Activated naive CD4-positive, alpha-beta T cell treated with Interleukin-2 at 50 U/mL for 16 hours (primary cell): ENCODE data around the gene MORC1.
A peak's percentile ranks its signal among the peaks of the same experiment; 100 is the strongest.

Experiments used
- DNase-seq: peaks from one replicate; pipeline ENCODE4 v3.0.0-alpha.2; 2020

The MORC1 gene

GRCh38 chr3:109026821-109027220 lies 91.1 kb downstream of the MORC1 start:
- DNase-seq, result no peak

DNA sequence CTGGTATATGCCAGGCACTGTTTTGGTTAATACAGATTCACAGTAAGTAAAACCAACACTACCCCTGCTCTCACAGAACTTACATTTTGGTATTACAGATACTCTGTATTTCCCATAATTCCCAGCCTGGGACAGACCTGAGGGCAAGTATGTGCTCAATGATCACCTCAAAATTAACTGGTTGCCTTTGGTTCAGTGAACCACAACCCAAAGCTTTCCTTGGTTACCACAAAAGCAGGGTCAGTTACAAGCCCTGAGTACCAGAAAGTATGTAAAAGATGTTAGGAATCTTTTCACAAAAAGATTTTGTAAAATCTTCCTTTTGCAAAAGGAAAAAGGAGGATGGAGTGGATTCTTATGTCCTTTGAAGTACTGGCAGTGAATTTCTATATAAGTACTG lies 92.0 kb downstream of the MORC1 start:
- no peak for DNase-seq

DNA sequence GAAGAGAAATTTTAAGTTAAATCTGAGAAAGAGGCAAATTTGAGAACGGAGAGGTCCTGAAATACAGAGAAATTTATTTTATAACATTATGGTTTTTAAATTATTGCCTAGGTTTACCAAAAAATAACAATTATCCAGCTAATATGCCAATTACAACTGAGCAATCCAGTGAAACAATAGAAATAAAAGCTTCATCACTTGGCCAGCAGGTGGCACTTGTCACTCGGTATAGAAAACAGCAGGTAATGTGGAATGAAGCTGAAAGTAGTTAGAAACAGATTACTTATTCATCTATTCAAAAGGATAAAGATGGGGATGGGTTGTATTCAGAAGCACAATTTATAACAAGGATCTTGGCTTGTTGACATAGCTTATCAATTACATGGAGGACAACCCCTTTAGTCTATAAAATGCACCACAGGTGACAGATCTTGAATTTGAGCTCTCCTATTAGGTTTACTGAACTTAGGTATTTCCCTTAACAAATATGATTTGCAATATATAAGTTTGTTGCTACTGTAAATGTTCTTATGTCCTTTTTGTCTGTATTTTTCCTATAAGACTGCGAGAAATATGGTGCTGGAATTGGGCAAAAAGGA lies 94.2 kb downstream of the MORC1 start:
- DNase-seq, result peak; percentile 28

DNA sequence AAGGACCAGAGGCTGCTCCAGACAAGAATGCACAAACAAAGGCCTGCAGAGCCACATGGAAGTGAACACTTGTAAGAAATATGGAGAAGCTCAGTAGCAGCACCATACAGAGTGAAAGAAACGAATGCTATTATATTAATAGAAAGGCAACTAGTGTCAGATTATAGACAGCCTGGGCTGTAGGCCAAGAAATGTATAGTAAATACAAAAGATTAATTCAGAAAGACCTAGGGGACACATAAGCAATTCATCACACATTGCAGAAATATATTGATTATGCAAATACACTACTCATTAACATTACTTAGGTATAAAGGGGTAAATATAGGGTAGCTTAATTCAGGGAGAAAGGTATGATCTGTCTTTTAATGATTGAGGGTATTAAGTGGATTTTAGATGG lies 94.8 kb downstream of the MORC1 start:
- no peak for DNase-seq

- DNase-seq, result no peak
These were observed 96.4 kb downstream of the MORC1 start for GRCh38 chr3:109021556-109021955.

- DNase-seq, result no peak
These were observed 99.1 kb downstream of the MORC1 start for GRCh38 chr3:109018828-109019227.

DNA sequence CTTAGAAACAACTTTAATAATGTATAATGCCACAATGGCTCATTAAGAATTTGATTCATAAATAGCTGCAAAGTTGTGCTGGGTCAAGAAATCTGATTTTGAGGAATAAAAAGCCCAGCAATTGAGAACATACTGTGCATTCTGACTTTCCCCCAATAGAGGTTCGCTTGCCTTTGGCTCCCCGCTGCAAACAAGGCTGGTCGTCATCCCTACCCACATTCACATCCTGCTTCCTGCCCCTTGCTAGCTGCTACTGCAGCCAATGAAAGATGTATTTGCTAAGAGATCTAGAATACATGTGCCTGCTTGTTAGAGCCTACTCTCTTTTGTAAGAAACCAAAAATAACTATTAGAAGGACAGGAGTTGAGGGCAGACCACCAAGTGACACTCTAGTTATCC lies 112.5 kb downstream of the MORC1 start:
- DNase-seq, result no peak

DNA sequence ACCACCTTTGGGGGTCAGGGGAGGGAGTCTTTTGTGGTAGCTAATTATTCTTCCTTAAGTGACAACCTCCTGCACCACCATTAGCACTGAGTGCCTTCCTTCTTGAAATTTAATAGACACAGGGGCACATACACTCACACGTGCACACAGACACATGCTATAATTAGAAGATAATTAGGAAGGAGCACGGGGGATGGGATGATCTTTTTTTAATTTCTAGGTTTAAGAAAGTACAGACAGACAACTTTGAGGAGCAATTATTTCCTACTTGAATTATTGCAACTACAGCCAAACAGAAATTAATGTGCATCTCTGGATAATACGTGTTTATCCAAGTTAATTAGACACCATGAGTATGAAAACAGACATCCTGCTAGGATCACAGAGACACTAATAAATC lies 119.5 kb downstream of the MORC1 start:
- no peak for DNase-seq

GRCh38 chr3:108985844-108986243 lies 132.1 kb downstream of the MORC1 start:
- no peak for DNase-seq

DNA sequence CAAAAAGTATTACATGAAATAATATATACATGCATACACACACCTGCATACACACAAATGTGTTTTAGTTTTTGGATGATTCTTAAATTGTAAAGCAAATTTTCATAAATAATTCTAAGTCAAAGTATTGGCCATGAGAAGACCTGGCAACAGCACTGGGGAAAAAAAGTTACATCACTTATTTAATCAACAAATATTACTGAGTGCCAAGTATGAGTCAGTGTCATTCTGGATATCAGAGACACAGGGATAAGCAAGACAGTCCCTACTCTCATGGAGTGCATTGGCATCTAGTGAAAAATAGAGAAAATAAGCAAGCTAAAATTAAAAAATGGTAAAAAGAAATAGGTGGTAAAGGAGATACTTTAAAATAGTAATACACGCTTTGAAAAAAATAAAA lies 134.9 kb downstream of the MORC1 start:
- no peak for DNase-seq

DNA sequence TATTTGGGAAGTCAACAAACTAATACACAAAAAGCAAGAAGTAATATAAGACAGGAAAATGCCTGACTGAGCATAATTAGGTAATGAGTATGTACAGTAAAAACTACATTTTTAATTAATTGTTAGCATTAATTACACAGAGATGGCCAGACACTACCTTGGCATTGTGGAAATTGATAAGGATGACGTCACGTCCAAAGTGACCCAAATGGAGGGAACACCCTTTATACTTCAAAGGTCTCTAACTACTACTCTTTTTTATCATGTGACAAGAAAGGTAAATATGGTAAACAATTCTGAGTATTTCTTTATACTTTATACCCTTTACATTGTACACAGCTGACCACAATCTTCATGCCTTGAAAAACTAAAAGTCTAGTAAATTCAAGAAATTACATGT lies 141.9 kb downstream of the MORC1 start:
- no peak for DNase-seq

- DNase-seq, result no peak
These were observed 144.9 kb downstream of the MORC1 start for GRCh38 chr3:108973019-108973418.

- DNase-seq, result no peak
These were observed 145.5 kb downstream of the MORC1 start for GRCh38 chr3:108972482-108972881.

DNA sequence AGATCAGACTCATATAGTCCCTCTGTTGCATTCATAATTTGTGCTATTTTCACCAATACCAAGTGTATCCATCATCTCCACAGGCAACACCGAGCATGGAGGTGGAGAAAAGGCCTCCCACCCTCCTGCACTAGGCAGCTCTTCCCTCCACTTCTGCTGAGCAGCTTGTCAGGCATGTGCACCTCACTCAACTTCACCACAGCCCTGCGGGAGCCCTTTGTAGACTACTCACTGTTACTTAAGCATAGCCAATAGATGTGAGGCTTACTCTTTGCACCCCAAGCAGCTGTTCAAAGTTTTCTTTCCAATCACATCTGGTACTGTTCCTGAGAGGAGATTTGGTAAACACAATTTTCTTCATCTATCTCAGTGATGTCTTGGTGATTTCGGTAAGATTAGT lies 147.4 kb downstream of the MORC1 start:
- DNase-seq, result no peak

GRCh38 chr3:108966773-108967172 lies 151.2 kb downstream of the MORC1 start:
- DNase-seq, result no peak

GRCh38 chr3:108959017-108959416 lies 158.9 kb downstream of the MORC1 start:
- no peak for DNase-seq

- DNase-seq, result no peak
These were observed 164.2 kb downstream of the MORC1 start, which contains the start of gene GUCA1C for GRCh38 chr3:108953700-108954099. TSS of gene GUCA1C (minus strand) at chr3:108953879. CDS start at chr3:108953762, 117 bp downstream.

- DNase-seq, result no peak
These were observed 164.7 kb downstream of the MORC1 start for GRCh38 chr3:108953210-108953609.

DNA sequence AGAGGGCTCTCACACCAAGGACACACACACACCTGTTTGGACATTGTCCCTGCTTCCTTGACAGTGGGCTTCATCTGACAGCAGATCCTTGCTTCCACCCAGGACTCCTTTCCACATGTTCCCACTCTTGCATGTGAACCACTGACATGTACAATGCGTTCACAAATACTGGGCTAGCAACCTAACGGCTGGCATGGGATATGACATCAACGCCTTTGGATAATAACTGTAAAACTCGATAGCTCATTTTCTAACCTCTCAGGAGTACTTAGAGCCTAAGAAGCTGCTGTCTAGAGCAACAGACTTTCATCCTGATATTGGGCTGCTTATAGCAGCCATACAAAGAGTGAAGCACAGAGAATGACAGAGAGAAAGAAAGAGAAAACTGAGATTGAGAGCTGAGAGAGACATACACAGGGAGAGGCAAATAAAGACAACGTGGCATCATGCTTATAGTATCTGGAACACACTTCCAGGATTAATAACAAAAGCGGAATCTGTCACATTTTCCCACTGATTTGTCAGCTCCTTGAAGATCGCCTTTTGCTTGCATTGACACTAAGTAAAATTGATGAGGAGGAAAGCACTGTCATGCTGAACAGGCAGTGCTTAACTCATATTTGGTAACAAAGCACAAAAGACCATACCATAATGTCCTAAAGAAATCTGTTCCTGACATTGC lies 166.0 kb downstream of the MORC1 start:
- DNase-seq, result no peak

DNA sequence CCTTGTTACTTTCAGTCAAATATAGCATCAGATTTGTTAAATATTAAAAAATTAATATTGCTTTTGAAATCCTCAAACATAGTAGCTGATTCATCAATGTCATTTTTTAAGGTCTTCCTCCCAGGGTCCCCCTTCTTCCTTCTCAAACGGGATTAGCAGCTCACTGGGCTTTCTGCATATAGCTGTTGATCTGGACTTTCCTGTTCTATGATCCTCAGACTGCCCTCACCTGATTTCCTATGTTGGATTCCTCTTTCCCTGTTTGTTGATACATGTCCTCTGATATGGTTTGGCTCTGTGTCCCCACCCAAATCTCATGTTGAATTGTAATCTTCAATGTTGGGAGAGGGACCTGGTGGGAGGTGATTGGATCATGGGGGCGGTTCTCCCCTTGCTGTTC lies 170.1 kb downstream of the MORC1 start:
- no peak for DNase-seq

DNA sequence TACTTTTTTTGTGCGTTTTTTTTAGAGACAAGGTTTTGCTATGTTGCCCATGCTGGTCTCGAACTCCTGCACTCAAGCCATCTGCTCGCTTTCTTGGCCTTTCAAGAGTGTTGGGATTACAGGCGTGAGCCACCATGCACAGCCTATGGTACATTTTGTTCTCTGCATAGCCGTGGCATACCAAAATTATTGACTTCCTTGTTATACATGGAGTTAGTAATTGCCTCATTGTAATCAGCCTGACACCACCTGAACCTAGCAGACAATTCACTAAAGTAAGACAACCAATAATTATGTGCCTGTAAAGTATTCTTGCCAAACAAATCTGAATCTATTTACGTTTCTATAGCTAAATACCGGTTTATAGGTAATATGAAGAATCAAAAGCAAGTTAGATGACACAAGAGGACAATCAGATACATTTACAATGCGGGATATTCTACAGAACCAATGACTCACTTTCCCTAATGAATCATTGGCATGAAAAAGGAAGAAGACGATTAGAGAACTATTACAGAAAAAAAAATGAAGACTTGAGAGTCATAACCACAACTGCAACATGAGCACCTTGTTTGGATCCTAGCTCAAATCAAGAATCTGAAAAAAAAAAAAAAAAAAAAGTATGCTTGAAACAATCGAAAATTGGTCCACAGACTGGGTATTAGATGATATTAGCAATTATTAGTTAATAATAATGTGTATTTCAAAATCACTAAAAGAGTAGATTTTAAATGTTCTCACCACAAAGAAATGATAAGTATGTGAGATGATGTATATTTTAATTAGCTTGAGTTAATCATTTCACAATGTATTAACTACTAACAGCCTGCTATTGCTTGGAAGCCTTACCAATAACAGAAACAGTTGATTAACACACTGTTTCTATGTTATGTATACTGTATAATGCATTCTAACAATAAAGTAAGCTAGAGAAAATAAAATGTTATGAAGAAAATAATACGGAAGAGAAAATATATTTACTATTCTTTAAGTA lies 171.3 kb downstream of the MORC1 start:
- DNase-seq, result no peak

DNA sequence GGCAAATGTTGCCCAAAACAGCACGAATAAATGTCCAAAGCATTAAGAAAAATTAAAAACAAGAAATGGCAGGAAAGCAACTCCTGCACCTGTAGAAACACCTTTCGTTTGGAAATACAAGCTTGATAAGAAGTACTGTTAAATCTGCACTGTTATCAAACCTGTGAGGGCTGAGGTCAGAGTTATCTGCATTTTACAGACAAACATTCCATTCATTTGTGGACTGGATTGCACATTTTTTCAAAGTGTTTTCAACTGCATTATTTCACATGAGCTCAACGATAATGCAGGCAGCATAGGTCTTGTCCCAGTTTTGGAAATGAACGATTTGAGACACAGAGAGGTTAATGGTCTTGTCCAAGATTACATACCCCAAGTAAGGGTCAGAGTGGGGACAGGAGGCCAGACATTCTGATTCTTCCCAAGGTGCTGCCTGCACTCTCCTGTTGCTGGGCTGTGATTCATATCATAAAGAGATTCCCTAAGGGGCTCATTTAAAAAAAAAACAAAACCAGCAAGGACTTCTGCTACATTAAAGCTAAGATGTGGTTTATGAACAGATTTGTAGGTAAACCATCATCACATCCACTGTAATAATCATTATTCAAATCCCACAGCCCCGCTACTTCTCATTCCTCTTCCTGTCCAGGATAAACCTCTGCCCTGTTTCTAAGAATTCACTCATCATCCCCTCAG lies 177.2 kb downstream of the MORC1 start:
- DNase-seq, result no peak

GRCh38 chr3:108940166-108940565 lies 177.8 kb downstream of the MORC1 start:
- no peak for DNase-seq
